ENCODE measurements around the gene DGLUCY.

DNA sequence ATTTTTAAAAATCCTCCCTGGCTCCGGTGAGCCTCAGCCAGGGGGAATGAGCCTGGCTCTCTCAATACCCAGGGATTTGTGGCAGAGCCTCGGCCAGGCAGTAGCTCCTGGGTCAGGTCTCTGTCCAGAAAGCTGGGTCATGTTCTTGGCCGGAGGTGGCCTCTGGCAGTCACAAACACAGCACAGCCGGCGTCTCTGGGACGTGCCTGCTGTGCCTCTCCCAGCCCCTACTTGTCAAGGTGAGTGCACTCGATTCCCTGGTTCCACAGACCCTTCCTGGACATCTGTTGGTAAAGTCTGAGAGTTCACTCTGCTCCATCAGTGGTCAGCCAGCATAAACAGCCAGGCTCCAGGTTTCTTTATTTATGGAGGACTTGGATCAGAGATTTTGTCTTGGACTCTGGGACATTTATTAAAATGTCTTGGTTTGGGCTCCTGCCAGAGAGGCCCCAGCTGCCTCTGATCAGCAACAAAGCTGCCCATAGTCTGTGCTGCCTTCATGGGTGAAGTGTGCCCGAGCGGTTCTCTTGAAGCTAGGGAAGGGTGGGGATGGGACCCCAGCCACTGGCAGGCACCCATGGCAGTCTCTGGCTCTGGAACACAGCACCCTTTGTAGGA is 56.7 kb downstream of the DGLUCY start:
- TF ChIP-seq, protein P1, sequence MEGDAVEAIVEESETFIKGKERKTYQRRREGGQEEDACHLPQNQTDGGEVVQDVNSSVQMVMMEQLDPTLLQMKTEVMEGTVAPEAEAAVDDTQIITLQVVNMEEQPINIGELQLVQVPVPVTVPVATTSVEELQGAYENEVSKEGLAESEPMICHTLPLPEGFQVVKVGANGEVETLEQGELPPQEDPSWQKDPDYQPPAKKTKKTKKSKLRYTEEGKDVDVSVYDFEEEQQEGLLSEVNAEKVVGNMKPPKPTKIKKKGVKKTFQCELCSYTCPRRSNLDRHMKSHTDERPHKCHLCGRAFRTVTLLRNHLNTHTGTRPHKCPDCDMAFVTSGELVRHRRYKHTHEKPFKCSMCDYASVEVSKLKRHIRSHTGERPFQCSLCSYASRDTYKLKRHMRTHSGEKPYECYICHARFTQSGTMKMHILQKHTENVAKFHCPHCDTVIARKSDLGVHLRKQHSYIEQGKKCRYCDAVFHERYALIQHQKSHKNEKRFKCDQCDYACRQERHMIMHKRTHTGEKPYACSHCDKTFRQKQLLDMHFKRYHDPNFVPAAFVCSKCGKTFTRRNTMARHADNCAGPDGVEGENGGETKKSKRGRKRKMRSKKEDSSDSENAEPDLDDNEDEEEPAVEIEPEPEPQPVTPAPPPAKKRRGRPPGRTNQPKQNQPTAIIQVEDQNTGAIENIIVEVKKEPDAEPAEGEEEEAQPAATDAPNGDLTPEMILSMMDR (IDR thresholded peaks at IDR 0.05): no peak
- no peak for TF ChIP-seq ZFX (IDR thresholded peaks at IDR 0.05; ENCODE audit: borderline replicate concordance)
